Germinal center (tissue), 1 donor: ENCODE results near the gene TRIML1.
"Not testable (repeated sequence)": the region's sequence is repeated elsewhere in the genome, so short reads cannot be mapped to it uniquely, and the experiment has no call there.

ENCODE experiments used
- DNase-seq: peaks from one replicate; pipeline ENCODE4 v3.0.0; 2012; ENCODE audit warnings: mixed read lengths, low spot score

The TRIML1 gene

GRCh38 chr4:188154668-188155405 lies 15.6 kb downstream of the TRIML1 start:
- no peak for DNase-seq

DNA sequence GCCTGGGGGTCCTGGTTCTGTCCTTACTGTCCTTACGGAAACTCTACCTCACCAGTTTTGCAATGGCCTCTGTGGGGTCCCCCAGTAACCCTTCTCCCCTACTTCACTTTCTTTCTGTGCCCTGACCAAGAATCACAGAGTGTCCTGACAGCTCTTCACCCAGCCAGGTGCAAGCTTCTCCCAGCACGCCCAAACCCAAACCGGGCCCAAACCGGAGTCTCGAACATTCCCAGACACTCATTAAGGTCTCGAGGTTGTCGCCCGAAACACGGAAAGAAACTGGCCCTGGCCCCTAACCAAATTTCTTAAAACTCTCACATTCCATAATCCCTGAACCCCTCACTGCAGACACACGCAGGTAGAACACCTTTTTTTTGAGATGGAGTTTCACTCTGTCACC lies 19.1 kb downstream of the TRIML1 start:
- DNase-seq = no peak

GRCh38 chr4:188159513-188160226 lies 20.4 kb downstream of the TRIML1 start:
- DNase-seq = not testable (repeated sequence)

DNA sequence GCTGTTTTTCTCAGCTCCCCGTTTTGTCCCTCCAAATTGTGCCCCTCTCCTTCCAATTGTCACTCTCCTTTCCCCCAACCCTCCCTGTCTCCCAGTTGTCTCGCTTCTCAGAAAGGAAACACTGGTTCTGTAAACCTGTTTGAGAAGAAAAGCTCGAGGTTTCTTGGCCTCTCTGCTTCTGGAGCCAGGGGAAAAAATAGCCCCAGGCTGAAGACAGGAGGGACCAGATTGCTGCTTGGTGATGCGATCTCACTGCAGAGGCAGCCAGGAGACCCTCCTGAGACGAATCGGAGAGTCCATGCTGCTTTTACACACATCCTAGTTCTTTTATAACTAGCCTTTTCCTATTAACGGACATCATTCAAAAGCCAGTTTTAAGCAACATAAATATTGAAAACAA lies 21.2 kb downstream of the TRIML1 start:
- DNase-seq = no peak

DNA sequence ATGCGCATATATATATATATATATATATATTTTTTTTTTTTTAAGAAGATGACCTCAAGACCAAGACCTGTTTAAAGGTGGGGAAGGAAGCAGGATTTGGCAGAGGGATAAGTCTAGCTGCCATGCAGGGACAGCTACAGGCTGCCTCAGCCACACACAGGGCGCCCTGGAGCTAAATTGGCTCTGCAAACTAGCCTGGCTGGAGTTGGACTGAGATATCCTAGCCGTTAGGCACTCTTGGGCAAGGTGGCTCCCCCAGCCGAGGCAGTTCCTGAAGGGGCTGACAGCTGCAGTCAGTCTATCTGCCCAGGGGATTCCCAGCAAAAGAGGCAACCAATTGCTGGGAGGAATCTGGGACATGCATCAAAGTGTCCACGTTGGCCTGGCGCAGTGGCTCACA lies 21.9 kb downstream of the TRIML1 start:
- no peak for DNase-seq

DNA sequence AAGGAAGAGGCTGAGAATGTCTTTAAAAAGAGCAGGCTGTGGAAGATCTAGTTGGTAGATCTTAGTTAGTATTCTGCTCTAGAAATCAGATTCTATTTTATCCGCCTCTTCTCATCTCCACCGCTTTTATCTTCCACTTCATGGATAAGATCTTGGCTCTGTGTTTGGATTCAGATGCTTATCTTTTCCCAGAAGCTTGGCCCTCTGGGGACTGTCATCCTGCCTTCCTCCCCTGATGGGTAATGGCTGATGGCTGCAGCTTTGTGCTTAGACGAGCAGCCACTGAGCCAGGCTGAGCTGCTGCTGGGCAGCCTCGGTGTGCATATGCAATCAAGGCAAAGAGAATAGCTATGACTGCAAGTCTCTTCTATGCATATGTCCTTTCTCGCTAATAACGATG lies 23.5 kb downstream of the TRIML1 start:
- DNase-seq = no peak

DNA sequence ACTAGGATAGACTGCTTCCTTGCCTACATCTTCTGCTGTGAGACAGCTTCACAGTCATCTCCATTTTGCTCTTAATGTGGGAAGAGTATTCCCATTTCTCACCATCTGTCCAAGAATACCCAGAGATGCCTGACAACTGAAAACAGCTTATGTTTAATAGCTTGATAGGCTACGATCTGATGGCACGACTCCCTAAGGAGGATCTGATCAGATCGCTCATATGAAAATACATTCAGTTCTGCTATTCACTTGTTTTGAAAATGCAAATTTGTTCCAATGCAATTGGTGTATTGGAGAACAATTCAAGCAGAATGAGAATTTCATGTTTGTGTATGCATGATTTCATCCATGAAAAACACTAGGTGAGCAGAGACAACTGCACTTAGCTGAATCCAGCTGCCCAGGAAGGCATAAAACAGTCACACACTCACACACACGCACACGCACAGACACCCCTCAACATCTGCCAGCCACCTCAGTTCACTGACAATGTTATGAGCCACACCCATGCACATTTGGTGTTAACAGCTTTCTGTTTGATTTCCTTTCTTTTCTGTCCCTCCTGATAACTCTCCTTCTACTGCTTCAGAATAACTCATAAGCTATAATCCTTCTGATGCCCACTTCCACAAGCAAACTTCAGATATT lies 29.6 kb downstream of the TRIML1 start:
- DNase-seq = no peak

DNA sequence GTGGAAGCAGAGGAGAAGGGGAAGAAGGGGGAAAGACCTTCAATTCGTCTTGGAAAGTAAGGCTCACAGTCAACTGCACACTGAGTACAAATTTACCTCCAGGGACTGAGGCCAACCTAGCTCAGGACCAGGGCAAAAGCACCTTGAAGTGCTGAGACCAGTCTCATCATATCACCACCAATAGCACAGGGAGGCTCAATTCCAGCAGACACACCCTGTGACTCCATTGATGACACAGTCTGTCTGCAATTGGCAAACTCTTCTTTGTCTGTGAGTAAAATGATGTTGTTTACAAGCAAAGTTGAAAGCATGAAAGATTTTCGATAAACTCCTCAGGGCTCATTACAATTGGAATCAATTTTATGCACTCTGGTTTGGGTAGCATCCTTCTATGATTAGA lies 32.3 kb downstream of the TRIML1 start:
- DNase-seq = no peak

DNA sequence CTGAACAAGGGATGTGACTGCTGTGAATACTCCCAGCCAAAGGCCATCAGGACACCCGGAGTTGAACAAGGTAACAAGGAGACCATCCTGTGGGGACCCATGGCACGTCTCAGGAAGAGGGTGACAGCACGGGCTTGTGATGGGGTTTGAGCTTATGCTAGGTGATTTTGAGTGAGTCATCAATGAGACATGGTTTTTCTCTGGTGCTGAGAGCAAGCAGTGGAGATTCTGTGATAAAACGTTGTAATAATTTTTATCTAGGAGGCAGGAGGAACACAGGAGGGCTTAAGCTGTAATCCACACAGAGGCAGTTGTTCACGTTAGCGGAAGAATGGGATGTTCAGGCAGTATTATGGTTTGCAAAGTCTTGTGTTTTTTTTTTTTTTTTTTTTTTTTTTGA lies 36.0 kb downstream of the TRIML1 start:
- DNase-seq = no peak

DNA sequence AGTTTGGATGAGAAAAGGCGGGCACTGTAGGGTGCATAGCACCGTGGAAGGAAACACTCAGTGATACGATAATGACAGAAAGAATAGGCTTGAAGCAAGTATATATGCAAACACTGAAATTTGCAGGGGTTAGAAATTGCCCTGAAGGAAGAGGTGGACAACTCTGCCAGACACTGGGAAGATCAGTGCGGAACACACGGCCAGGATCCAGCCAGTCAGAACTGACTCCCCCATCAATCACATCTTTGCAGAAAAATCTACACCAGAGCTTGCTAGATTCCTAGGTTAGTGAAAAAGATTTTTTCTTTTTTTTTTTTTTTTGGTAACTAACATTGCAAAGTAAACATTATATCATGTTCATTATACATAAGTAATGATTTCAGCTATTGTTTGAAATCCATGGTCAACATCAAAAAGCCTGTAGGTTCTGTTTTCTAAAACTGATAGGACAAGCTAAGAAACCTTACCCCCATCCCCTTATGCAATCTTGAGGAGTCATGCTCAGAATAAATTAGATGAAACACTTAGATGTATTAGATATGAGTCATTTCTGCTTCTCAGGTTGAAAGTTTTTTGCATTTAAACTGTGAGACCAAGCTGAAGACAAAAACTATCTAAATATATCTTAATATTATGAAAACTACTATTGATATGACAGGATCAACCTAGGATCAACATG lies 38.9 kb downstream of the TRIML1 start:
- no peak for DNase-seq

DNA sequence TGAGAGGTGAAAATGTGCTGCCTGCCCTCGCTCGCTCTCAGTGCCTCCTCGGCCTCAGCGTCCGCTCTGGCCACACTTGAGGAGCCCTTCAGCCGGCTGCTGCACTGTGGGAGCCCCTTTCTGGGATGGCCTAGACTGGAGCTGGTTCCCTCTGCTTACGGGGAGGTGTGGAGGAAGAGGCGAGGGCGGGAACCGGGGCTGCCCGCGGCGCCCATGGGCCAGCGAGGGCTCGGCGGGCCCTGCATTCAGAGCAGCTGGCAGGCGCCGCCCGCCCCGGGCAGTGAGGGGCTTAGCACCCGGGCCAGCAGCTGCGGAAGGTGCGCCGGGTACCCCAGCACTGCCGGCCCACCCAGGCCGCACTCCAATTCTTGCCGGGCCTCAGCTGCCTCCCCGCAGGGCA lies 39.6 kb downstream of the TRIML1 start:
- DNase-seq = no peak

DNA sequence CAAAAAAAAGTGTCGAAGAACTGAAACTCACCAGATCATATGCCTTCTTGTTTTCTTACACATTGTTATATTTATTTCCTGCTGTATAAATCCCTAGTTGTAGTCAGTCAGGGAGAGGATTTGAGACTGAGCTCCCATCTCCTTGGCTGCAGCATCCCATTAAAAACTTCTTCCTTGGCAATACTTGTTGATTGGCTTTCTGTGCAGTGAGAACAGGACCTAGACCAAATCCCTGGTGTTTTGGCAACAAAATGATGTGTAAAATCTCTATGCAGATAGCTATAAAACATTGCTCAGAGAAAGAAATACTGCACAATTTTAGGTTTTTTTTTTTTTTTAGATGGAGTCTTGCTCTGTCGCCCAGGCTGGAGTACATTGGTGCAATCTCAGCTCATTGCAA lies 47.9 kb downstream of the TRIML1 start:
- no peak for DNase-seq

- no peak for DNase-seq
Observed at GRCh38 chr4:188190461-188190860, 51.2 kb downstream of the TRIML1 start.

- no peak for DNase-seq
Observed at GRCh38 chr4:188194421-188194820, 55.2 kb downstream of the TRIML1 start.

DNA sequence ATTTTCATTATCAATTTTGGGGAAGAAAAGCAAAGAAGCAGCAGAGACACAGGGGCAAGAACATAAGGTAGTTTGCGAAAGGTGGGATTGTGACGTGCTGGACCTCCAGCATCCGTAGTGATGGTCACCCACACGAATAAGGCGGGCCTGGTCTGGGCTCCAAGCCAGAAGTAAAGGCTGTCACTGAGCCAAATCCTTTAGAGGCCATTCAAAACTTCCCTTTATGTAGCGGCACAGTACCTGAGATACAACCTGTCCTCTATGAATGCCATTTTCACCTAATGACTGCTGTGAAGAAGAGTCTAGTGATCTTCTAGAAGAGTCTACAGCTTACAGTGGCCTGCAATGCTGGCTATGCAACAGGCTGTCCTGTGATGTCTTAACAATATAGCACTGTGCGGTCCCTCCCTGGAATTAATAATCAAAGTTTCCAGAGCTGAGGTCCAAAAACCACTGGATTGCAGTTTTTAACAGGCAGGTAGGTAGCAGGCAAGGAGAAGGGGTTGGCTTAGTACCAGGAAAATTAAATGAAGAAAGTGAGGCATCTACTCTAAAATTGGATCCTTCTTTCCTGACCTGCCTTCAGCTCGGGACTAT lies 56.2 kb downstream of the TRIML1 start:
- DNase-seq = no peak

DNA sequence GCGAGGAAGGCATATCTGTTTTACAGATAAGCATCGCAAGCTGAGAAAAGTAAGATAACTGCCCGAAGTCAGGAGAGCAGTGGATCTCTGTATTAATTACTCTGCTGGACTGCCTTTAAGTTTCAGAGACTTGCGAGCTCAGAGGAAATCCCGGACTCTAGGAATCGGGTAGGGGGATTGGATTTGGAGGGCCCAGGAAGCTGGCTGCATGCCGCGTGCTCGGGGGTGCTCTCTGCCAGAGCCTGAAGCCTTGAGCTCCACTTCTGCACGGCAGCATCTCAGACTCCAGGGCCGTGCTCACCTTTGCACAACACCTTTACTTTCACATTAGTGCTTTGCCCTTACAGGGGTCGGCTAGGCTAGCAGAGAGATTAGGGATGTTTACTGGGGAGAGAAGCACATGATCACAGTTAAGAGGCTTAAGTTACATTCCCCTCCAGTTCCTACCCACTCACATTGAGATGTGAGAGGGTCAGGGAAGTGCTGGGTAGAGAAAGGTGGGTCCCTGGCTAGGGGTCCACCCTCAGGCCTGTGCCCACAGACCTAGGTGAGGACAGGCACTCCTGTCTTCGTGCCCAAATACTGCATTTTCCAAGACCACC lies 57.0 kb downstream of the TRIML1 start:
- DNase-seq = no peak
